ENCODE results near the gene CCDC102A.

- TF ChIP-seq, protein P1, sequence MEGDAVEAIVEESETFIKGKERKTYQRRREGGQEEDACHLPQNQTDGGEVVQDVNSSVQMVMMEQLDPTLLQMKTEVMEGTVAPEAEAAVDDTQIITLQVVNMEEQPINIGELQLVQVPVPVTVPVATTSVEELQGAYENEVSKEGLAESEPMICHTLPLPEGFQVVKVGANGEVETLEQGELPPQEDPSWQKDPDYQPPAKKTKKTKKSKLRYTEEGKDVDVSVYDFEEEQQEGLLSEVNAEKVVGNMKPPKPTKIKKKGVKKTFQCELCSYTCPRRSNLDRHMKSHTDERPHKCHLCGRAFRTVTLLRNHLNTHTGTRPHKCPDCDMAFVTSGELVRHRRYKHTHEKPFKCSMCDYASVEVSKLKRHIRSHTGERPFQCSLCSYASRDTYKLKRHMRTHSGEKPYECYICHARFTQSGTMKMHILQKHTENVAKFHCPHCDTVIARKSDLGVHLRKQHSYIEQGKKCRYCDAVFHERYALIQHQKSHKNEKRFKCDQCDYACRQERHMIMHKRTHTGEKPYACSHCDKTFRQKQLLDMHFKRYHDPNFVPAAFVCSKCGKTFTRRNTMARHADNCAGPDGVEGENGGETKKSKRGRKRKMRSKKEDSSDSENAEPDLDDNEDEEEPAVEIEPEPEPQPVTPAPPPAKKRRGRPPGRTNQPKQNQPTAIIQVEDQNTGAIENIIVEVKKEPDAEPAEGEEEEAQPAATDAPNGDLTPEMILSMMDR (IDR thresholded peaks at IDR 0.05) = no peak
- TF ChIP-seq EP300 (IDR thresholded peaks at IDR 0.05) (no peak), POLR2AphosphoS5 (IDR thresholded peaks at IDR 0.05) (no peak)
Observed at GRCh38 chr16:57477531-57478202, 58.7 kb downstream of the CCDC102A start.
